Measurements from ENCODE around the gene ZHX3.

ZHX3 gene

GRCh38 chr20:41234546-41234945 is 83.0 kb downstream of the ZHX3 start:
- WGBS, 2 experiments (ENCODE audit: insufficient coverage in 2 of 2), result 72 to 92% methylated on average over 4 of the region's 4 CpGs
- H3K4me3 ChIP-seq (ENCODE audit: extremely low read depth, insufficient read depth, low read length, poor library complexity, severe bottlenecking), result no peak overlapping the region
- no peaks in the 10 kb centered on the region for H3K9me3 ChIP-seq (ENCODE audit: control insufficient read depth, low read length)
- no peak overlapping the region for H3K27ac ChIP-seq (ENCODE audit: low read depth, low read length, severe bottlenecking)
- H3K4me1 ChIP-seq (ENCODE audit: control insufficient read depth, insufficient read depth, low read length, poor library complexity, severe bottlenecking), result peaks cover 20% of the 10 kb centered on the region
- no peaks in the 10 kb centered on the region for H3K36me3 ChIP-seq (ENCODE audit: control insufficient read depth, insufficient read depth, low read length)

- 86 to 100% methylated on average over 1 to 2 of the region's 3 CpGs for WGBS, 2 experiments (ENCODE audit: insufficient coverage in 2 of 2)
- H3K4me1 ChIP-seq (ENCODE audit: control insufficient read depth, insufficient read depth, low read length, poor library complexity, severe bottlenecking), result peaks cover 20% of the 10 kb centered on the region
- no peaks in the 10 kb centered on the region for H3K36me3 ChIP-seq (ENCODE audit: control insufficient read depth, insufficient read depth, low read length)
- no peaks in the 10 kb centered on the region for H3K9me3 ChIP-seq (ENCODE audit: control insufficient read depth, low read length)
- no peak overlapping the region for H3K27ac ChIP-seq (ENCODE audit: low read depth, low read length, severe bottlenecking)
- no peak overlapping the region for H3K4me3 ChIP-seq (ENCODE audit: extremely low read depth, insufficient read depth, low read length, poor library complexity, severe bottlenecking)
Observed at GRCh38 chr20:41234041-41234440, 83.5 kb downstream of the ZHX3 start.

- H3K4me1 ChIP-seq (ENCODE audit: control insufficient read depth, insufficient read depth, low read length, poor library complexity, severe bottlenecking), result peaks cover 20% of the 10 kb centered on the region
- 93 to 96% methylated on average over 5 to 6 of the region's 6 CpGs for WGBS, 2 experiments (ENCODE audit: insufficient coverage in 2 of 2)
- H3K27ac ChIP-seq (ENCODE audit: low read depth, low read length, severe bottlenecking), result peak overlapping the region; percentile 49
- no peak overlapping the region for H3K4me3 ChIP-seq (ENCODE audit: extremely low read depth, insufficient read depth, low read length, poor library complexity, severe bottlenecking)
- no peaks in the 10 kb centered on the region for H3K36me3 ChIP-seq (ENCODE audit: control insufficient read depth, insufficient read depth, low read length)
- no peaks in the 10 kb centered on the region for H3K9me3 ChIP-seq (ENCODE audit: control insufficient read depth, low read length)
Observed at GRCh38 chr20:41232973-41233926, 84.3 kb downstream of the ZHX3 start.

- Histone ChIP-seq H3K36me3 (ENCODE audit: control insufficient read depth, insufficient read depth, low read length) (no peaks in the 10 kb centered on the region), H3K9me3 (ENCODE audit: control insufficient read depth, low read length) (no peaks in the 10 kb centered on the region), H3K27ac (ENCODE audit: low read depth, low read length, severe bottlenecking) (no peak overlapping the region), H3K4me1 (ENCODE audit: control insufficient read depth, insufficient read depth, low read length, poor library complexity, severe bottlenecking) (peaks cover 20% of the 10 kb centered on the region), H3K4me3 (ENCODE audit: extremely low read depth, insufficient read depth, low read length, poor library complexity, severe bottlenecking) (no peak overlapping the region)
- 100% methylated on average over 1 of the region's 1 CpG; no CpG with 5 or more reads in 1 of the 2 experiments for WGBS, 2 experiments (ENCODE audit: insufficient coverage in 2 of 2)
Observed at GRCh38 chr20:41231136-41231535, 86.4 kb downstream of the ZHX3 start.

GRCh38 chr20:41230136-41230535 is 87.4 kb downstream of the ZHX3 start:
- H3K4me1 ChIP-seq (ENCODE audit: control insufficient read depth, insufficient read depth, low read length, poor library complexity, severe bottlenecking), result peaks cover 20% of the 10 kb centered on the region
- no peak overlapping the region for H3K27ac ChIP-seq (ENCODE audit: low read depth, low read length, severe bottlenecking)
- no peaks in the 10 kb centered on the region for H3K9me3 ChIP-seq (ENCODE audit: control insufficient read depth, low read length)
- no peak overlapping the region for H3K4me3 ChIP-seq (ENCODE audit: extremely low read depth, insufficient read depth, low read length, poor library complexity, severe bottlenecking)
- no peaks in the 10 kb centered on the region for H3K36me3 ChIP-seq (ENCODE audit: control insufficient read depth, insufficient read depth, low read length)
- WGBS, 2 experiments (ENCODE audit: insufficient coverage in 2 of 2), result 80 to 100% methylated on average over 1 to 2 of the region's 3 CpGs

GRCh38 chr20:41229259-41229658 is 88.3 kb downstream of the ZHX3 start:
- no peak overlapping the region for H3K4me3 ChIP-seq (ENCODE audit: extremely low read depth, insufficient read depth, low read length, poor library complexity, severe bottlenecking)
- no peaks in the 10 kb centered on the region for H3K9me3 ChIP-seq (ENCODE audit: control insufficient read depth, low read length)
- H3K36me3 ChIP-seq (ENCODE audit: control insufficient read depth, insufficient read depth, low read length), result no peaks in the 10 kb centered on the region
- no peak overlapping the region for H3K27ac ChIP-seq (ENCODE audit: low read depth, low read length, severe bottlenecking)
- H3K4me1 ChIP-seq (ENCODE audit: control insufficient read depth, insufficient read depth, low read length, poor library complexity, severe bottlenecking), result peaks cover 20% of the 10 kb centered on the region

- Histone ChIP-seq H3K4me1 (ENCODE audit: control insufficient read depth, insufficient read depth, low read length, poor library complexity, severe bottlenecking) (peaks cover 20% of the 10 kb centered on the region), H3K36me3 (ENCODE audit: control insufficient read depth, insufficient read depth, low read length) (no peaks in the 10 kb centered on the region), H3K9me3 (ENCODE audit: control insufficient read depth, low read length) (no peaks in the 10 kb centered on the region), H3K27ac (ENCODE audit: low read depth, low read length, severe bottlenecking) (no peak overlapping the region), H3K4me3 (ENCODE audit: extremely low read depth, insufficient read depth, low read length, poor library complexity, severe bottlenecking) (no peak overlapping the region)
Observed at GRCh38 chr20:41228858-41229257, 88.7 kb downstream of the ZHX3 start.

- no peak overlapping the region for H3K27ac ChIP-seq (ENCODE audit: low read depth, low read length, severe bottlenecking)
- H3K4me3 ChIP-seq (ENCODE audit: extremely low read depth, insufficient read depth, low read length, poor library complexity, severe bottlenecking), result no peak overlapping the region
- H3K4me1 ChIP-seq (ENCODE audit: control insufficient read depth, insufficient read depth, low read length, poor library complexity, severe bottlenecking), result no peaks in the 10 kb centered on the region
- 67 to 71% methylated on average over 1 of the region's 1 CpG for WGBS, 2 experiments (ENCODE audit: insufficient coverage in 2 of 2)
- no peaks in the 10 kb centered on the region for H3K36me3 ChIP-seq (ENCODE audit: control insufficient read depth, insufficient read depth, low read length)
- no peaks in the 10 kb centered on the region for H3K9me3 ChIP-seq (ENCODE audit: control insufficient read depth, low read length)
Observed at GRCh38 chr20:41226426-41226825, 91.1 kb downstream of the ZHX3 start.

GRCh38 chr20:41225091-41225490 is 92.4 kb downstream of the ZHX3 start:
- no peaks in the 10 kb centered on the region for H3K4me1 ChIP-seq (ENCODE audit: control insufficient read depth, insufficient read depth, low read length, poor library complexity, severe bottlenecking)
- 100% methylated on average over 1 of the region's 1 CpG; no CpG with 5 or more reads in 1 of the 2 experiments for WGBS, 2 experiments (ENCODE audit: insufficient coverage in 2 of 2)
- no peak overlapping the region for H3K27ac ChIP-seq (ENCODE audit: low read depth, low read length, severe bottlenecking)
- no peaks in the 10 kb centered on the region for H3K36me3 ChIP-seq (ENCODE audit: control insufficient read depth, insufficient read depth, low read length)
- H3K9me3 ChIP-seq (ENCODE audit: control insufficient read depth, low read length), result no peaks in the 10 kb centered on the region
- H3K4me3 ChIP-seq (ENCODE audit: extremely low read depth, insufficient read depth, low read length, poor library complexity, severe bottlenecking), result no peak overlapping the region

- H3K9me3 ChIP-seq (ENCODE audit: control insufficient read depth, low read length), result no peaks in the 10 kb centered on the region
- 94 to 100% methylated on average over 1 of the region's 1 CpG for WGBS, 2 experiments (ENCODE audit: insufficient coverage in 2 of 2)
- no peak overlapping the region for H3K4me3 ChIP-seq (ENCODE audit: extremely low read depth, insufficient read depth, low read length, poor library complexity, severe bottlenecking)
- no peaks in the 10 kb centered on the region for H3K4me1 ChIP-seq (ENCODE audit: control insufficient read depth, insufficient read depth, low read length, poor library complexity, severe bottlenecking)
- H3K36me3 ChIP-seq (ENCODE audit: control insufficient read depth, insufficient read depth, low read length), result no peaks in the 10 kb centered on the region
- H3K27ac ChIP-seq (ENCODE audit: low read depth, low read length, severe bottlenecking), result no peak overlapping the region
Observed at GRCh38 chr20:41224281-41224680, 93.2 kb downstream of the ZHX3 start.

- Histone ChIP-seq H3K9me3 (ENCODE audit: control insufficient read depth, low read length) (no peaks in the 10 kb centered on the region), H3K36me3 (ENCODE audit: control insufficient read depth, insufficient read depth, low read length) (no peaks in the 10 kb centered on the region), H3K27ac (ENCODE audit: low read depth, low read length, severe bottlenecking) (no peak overlapping the region), H3K4me1 (ENCODE audit: control insufficient read depth, insufficient read depth, low read length, poor library complexity, severe bottlenecking) (no peaks in the 10 kb centered on the region), H3K4me3 (ENCODE audit: extremely low read depth, insufficient read depth, low read length, poor library complexity, severe bottlenecking) (no peak overlapping the region)
Observed at GRCh38 chr20:41223112-41223511, 94.4 kb downstream of the ZHX3 start.

Measured in mesodermal cell (in vitro differentiated cells).